Right lobe of liver (tissue), 6 donors: Measurements from ENCODE around the gene C4B. TPM values are rescaled to one million over a fixed set of nuclear protein-coding genes. Genes with fewer than 3 reads are reported as not detected.
"Not testable (repeated sequence)": the region's sequence is repeated elsewhere in the genome, so short reads cannot be mapped to it uniquely, and the experiment has no call there.

Source experiments
- ATAC-seq, 4 donors: fragments of 200-7000 bp; cut with Tn5 transposase; one replicate each; pipeline ENCODE4 v1.9.1; 2020; ENCODE audit warnings: mild to moderate bottlenecking in 4 of 4, moderate library complexity in 4 of 4
- DNase-seq, 3 donors: peaks; one replicate each; pipeline ENCODE4 v3.0.0-alpha.2; 2020
- H3K27ac ChIP-seq, 3 donors: fragments of 200-600 bp; one replicate each; pipeline ENCODE4 v1.8.0; 2022
- H3K27me3 ChIP-seq, 2 donors: fragments of 200-600 bp; one replicate each; pipeline ENCODE4 v1.8.0; 2022
- H3K36me3 ChIP-seq, 4 donors: fragments of 200-600 bp; sonication (generic) in 1 of 4; one replicate each; pipeline versions ENCODE4 v1.5.1 to v1.8.0; 2017 to 2022; ENCODE audit warnings: control low read depth in 1 of 4
- H3K4me1 ChIP-seq, 4 donors: fragments of 200-600 bp; sonication (generic) in 1 of 4; one replicate each; pipeline versions ENCODE4 v1.5.1 to v1.8.0; 2017 to 2022; ENCODE audit warnings: control low read depth in 1 of 4
- H3K4me3 ChIP-seq, 3 donors: fragments of 200-600 bp; one replicate each; pipeline ENCODE4 v1.8.0; 2022
- H3K9me3 ChIP-seq, 4 donors: fragments of 200-600 bp; sonication (generic) in 1 of 4; one replicate each; pipeline versions ENCODE4 v1.5.1 to v1.8.0; 2017 to 2022; ENCODE audit warnings: control low read depth in 1 of 4
- CTCF ChIP-seq, 4 donors: fragments of 200-600 bp in 3 of 4; fragments of 450-650 bp in 1 of 4; IDR thresholded peaks; one replicate each; pipeline versions ENCODE4 v1.5.1 to v1.8.0; 2016 to 2022; ENCODE audit warnings: antibody characterized with exemption in 4 of 4, mild to moderate bottlenecking in 2 of 4
- POLR2A ChIP-seq: fragments of 450-650 bp; IDR thresholded peaks from one replicate; pipeline ENCODE4 v1.6.1; 2017; ENCODE audit warnings: antibody characterized with exemption, mild to moderate bottlenecking
- WGBS: methylation state at CpG from one replicate; pipeline ENCODE4 v1.1.6; 2018; ENCODE audit warnings: low coverage, low lambda C conversion rate; ENCODE audit not compliant: insufficient coverage; ENCODE audit errors: missing lambda C conversion rate; 5-methylcytosine and 5-hydroxymethylcytosine counted together
- intact Hi-C, 2 donors: fragments of 100-400 bp; cut with DNase I; formaldehyde crosslinking; loops; one replicate each; pipeline versions ENCODE4 v1.11.2 to v1.14.1; 2022
- total RNA-seq, 6 experiments: library from RNA; depleted of rRNA in 2 of 6; stranded (reverse); fragments of >200 nt in 2 of 6; fragmentation: NEBNext Ultra II Directional in 3 of 6; extraction: Animal tissue kit (Norgen Biotek cat#: 25700) in 3 of 6; gene quantifications; one replicate each; pipeline versions ENCODE4 v1.1.0 to v1.2.4, GENCODE V29; 2016 to 2023
- donor health status: DM: no; HTN: yes; CAD: no.
- donor health status: DM: no; HTN: no; CAD: no.
- donor health status: DM: no; HTN: no; CAD: no.
- donor health status: DM: no; HTN: yes; CAD: no.
- donor health status: DM: no; HTN: yes; CAD: no.

Gene C4B
- total RNA-seq, 6 experiments from 2014 or later: 1,420 to 2,805 (median 2,265) TPM

- H3K27ac ChIP-seq: peak overlapping the region; percentile 48 to 83 (median 49)
- intact Hi-C loops: no loop called here
Measured at GRCh38 chr6:31977816-31978431, 36.7 kb upstream of the C4B start.

GRCh38 chr6:31978831-31979230, 35.8 kb upstream of the C4B start:
- H3K4me1 ChIP-seq: peaks cover 0 to 27% (median 6%) of the 10 kb centered on the region in 4 donors
- H3K27ac ChIP-seq: peak overlapping the region; percentile 48 to 83 (median 49)
- peak in 2 of 3 donors; percentile 56 to 61 for DNase-seq
- WGBS: 52% methylated on average over 5 of the region's 5 CpGs
- H3K27me3 ChIP-seq: no peaks in the 10 kb centered on the region
- peak overlapping the region; percentile 8 to 24 (median 22) for H3K4me3 ChIP-seq
- intact Hi-C loops: no loop called here
- peak in 2 of 4 donors; percentile 4 to 9 for ATAC-seq
- H3K36me3 ChIP-seq: no peaks in the 10 kb centered on the region
- H3K9me3 ChIP-seq: no peaks in the 10 kb centered on the region
- no peak for TF ChIP-seq POLR2A

More at GRCh38 chr6:31977816-31978431, 36.7 kb upstream of the C4B start:
- ATAC-seq: peak in 1 of 4 donors; percentile 5
- Histone ChIP-seq H3K9me3 (no peaks in the 10 kb centered on the region), H3K27me3 (no peaks in the 10 kb centered on the region), H3K4me3 (peak overlapping the region; percentile 8 to 24 (median 22)), H3K4me1 (peaks cover 0 to 34% (median 10%) of the 10 kb centered on the region in 4 donors), H3K36me3 (no peaks in the 10 kb centered on the region)
- no peak for DNase-seq
- TF ChIP-seq CTCF (IDR thresholded peaks at IDR 0.05) (no peak), POLR2A (peak; percentile 37)
- 50% methylated on average over 11 of the region's 12 CpGs for WGBS

- Histone ChIP-seq H3K9me3 (no peaks in the 10 kb centered on the region), H3K36me3 (no peaks in the 10 kb centered on the region), H3K27ac (peak overlapping the region; percentile 58 to 83 (median 69)), H3K4me3 (no peak overlapping the region), H3K27me3 (no peaks in the 10 kb centered on the region), H3K4me1 (peaks cover 0 to 27% (median 5%) of the 10 kb centered on the region in 4 donors)
- DNase-seq (peak; percentile 42 to 86 (median 68)), ATAC-seq (peak; percentile 39 to 76 (median 60))
- intact Hi-C loops: no loop called here
- TF ChIP-seq CTCF (IDR thresholded peaks at IDR 0.05) (no peak), POLR2A (peak; percentile 69)
- 0% methylated on average over 2 of the region's 3 CpGs for WGBS
Measured at GRCh38 chr6:31979238-31979898, 35.2 kb upstream of the C4B start.

GRCh38 chr6:31980195-31980876, 34.3 kb upstream of the C4B start:
- H3K4me1 ChIP-seq: peaks cover 0 to 27% (median 5%) of the 10 kb centered on the region in 4 donors
- peak in 1 of 3 donors; percentile 43 for DNase-seq
- ATAC-seq, H3K9me3 ChIP-seq, H3K27me3 ChIP-seq, intact Hi-C loops, H3K36me3 ChIP-seq, H3K4me3 ChIP-seq: not testable (repeated sequence)
- 79% methylated on average over 7 of the region's 13 CpGs for WGBS
- H3K27ac ChIP-seq: peak overlapping the region; percentile 58 to 83 (median 69)

GRCh38 chr6:31980998-31981397, 33.6 kb upstream of the C4B start:
- H3K4me3 ChIP-seq, H3K27me3 ChIP-seq, DNase-seq, H3K36me3 ChIP-seq, H3K9me3 ChIP-seq, H3K27ac ChIP-seq, intact Hi-C loops: not testable (repeated sequence)
- ATAC-seq: peak; percentile 41 to 66 (median 62)
- peaks cover 0 to 27% (median 5%) of the 10 kb centered on the region in 4 donors for H3K4me1 ChIP-seq
- no CpG with 5 or more reads among the region's 5 CpGs for WGBS

GRCh38 chr6:31981744-31982143, 32.9 kb upstream of the C4B start, which contains the start of gene C4A:
Gene C4A, plus strand, starts transcription at chr6:31982057. Its CDS starts 51 bp downstream, at chr6:31982108.
- H3K4me3 ChIP-seq, H3K36me3 ChIP-seq, DNase-seq, H3K27me3 ChIP-seq, H3K27ac ChIP-seq, H3K9me3 ChIP-seq, intact Hi-C loops: not testable (repeated sequence)
- peaks cover 0 to 27% (median 5%) of the 10 kb centered on the region in 4 donors for H3K4me1 ChIP-seq
- peak; percentile 60 to 84 (median 66) for ATAC-seq
- no CpG with 5 or more reads among the region's 7 CpGs for WGBS

- H3K4me1 ChIP-seq, H3K27me3 ChIP-seq, intact Hi-C loops, H3K27ac ChIP-seq, H3K4me3 ChIP-seq, ATAC-seq, DNase-seq, H3K36me3 ChIP-seq, H3K9me3 ChIP-seq: not testable (repeated sequence)
- WGBS: no CpG with 5 or more reads among the region's 10 CpGs
Measured at GRCh38 chr6:31989363-31989762, 25.2 kb upstream of the C4B start.

GRCh38 chr6:31994421-31994820, 20.2 kb upstream of the C4B start:
- H3K27me3 ChIP-seq, H3K4me1 ChIP-seq, H3K9me3 ChIP-seq, H3K36me3 ChIP-seq, intact Hi-C loops, ATAC-seq, H3K4me3 ChIP-seq, H3K27ac ChIP-seq: not testable (repeated sequence)
- WGBS: no CpG with 5 or more reads among the region's 14 CpGs
- peak in 2 of 3 donors; percentile 14 to 39 for DNase-seq

GRCh38 chr6:31996385-31996784, 18.2 kb upstream of the C4B start:
- H3K27me3 ChIP-seq, intact Hi-C loops, H3K4me3 ChIP-seq, H3K4me1 ChIP-seq, H3K9me3 ChIP-seq, H3K36me3 ChIP-seq, H3K27ac ChIP-seq: not testable (repeated sequence)
- DNase-seq: peak in 2 of 3 donors; percentile 50 to 58
- 60% methylated on average over 1 of the region's 6 CpGs for WGBS
- peak in 2 of 4 donors; percentile 1 to 8 for ATAC-seq
